HG02759 (cell line): ENCODE results near the gene PPP6R2.
"Not testable (repeated sequence)": the region's sequence is repeated elsewhere in the genome, so short reads cannot be mapped to it uniquely, and the experiment has no call there.

ENCODE experiments used
- ATAC-seq: cut with Tn5 transposase; IDR thresholded peaks from one replicate; pipeline ENCODE4 v1.9.1; 2021; ENCODE audit warnings: mild to moderate bottlenecking, moderate library complexity; ENCODE audit not compliant: unreplicated experiment

PPP6R2 gene

GRCh38 chr22:50396751-50397370 is 53.7 kb downstream of the PPP6R2 start:
- no peak for ATAC-seq

GRCh38 chr22:50397371-50398060 is 54.4 kb downstream of the PPP6R2 start:
- ATAC-seq = not testable (repeated sequence)

- ATAC-seq = no peak
Observed at GRCh38 chr22:50398831-50399648, 55.9 kb downstream of the PPP6R2 start.

- no peak for ATAC-seq
Observed at GRCh38 chr22:50399751-50400331, 56.7 kb downstream of the PPP6R2 start.

GRCh38 chr22:50400406-50400805 is 57.3 kb downstream of the PPP6R2 start:
- no peak for ATAC-seq

- ATAC-seq = no peak
Observed at GRCh38 chr22:50400931-50401330, 57.8 kb downstream of the PPP6R2 start.

- no peak for ATAC-seq
Observed at GRCh38 chr22:50401907-50402306, 58.8 kb downstream of the PPP6R2 start.

- no peak for ATAC-seq
Observed at GRCh38 chr22:50403701-50404101, 60.6 kb downstream of the PPP6R2 start.

GRCh38 chr22:50406416-50407170 is 63.5 kb downstream of the PPP6R2 start:
- no peak for ATAC-seq

- ATAC-seq = no peak
Observed at GRCh38 chr22:50408311-50408710, 65.2 kb downstream of the PPP6R2 start.

- not testable (repeated sequence) for ATAC-seq
Observed at GRCh38 chr22:50408954-50409353, 65.8 kb downstream of the PPP6R2 start.

GRCh38 chr22:50414476-50415248 is 71.5 kb downstream of the PPP6R2 start:
- no peak for ATAC-seq

GRCh38 chr22:50415426-50415825 is 72.3 kb downstream of the PPP6R2 start:
- ATAC-seq = no peak

GRCh38 chr22:50416996-50417395 is 73.9 kb downstream of the PPP6R2 start:
- ATAC-seq = no peak

- ATAC-seq = no peak
Observed at GRCh38 chr22:50417411-50418210, 74.5 kb downstream of the PPP6R2 start.

GRCh38 chr22:50418624-50419023 is 75.5 kb downstream of the PPP6R2 start:
- no peak for ATAC-seq

GRCh38 chr22:50419116-50419515 is 76.0 kb downstream of the PPP6R2 start:
- ATAC-seq = no peak

GRCh38 chr22:50420015-50420414 is 76.9 kb downstream of the PPP6R2 start:
- ATAC-seq = no peak

- no peak for ATAC-seq
Observed at GRCh38 chr22:50420581-50420980, 77.5 kb downstream of the PPP6R2 start.
